Inflammatory macrophage (primary cell): ENCODE measurements around the gene GPR108.
A peak's percentile ranks its signal among the peaks of the same experiment; 100 is the strongest.
"Not testable (repeated sequence)": the region's sequence is repeated elsewhere in the genome, so short reads cannot be mapped to it uniquely, and the experiment has no call there.

Experiments used
- DNase-seq, 2 donors: peaks; one replicate each; pipeline ENCODE4 v3.0.0-alpha.2; 2020 to 2022

GPR108 gene

GRCh38 chr19:6718741-6719539, 18.4 kb downstream of the GPR108 start:
- peak in 1 of 2 donors; percentile 21 for DNase-seq

GRCh38 chr19:6718111-6718740, 19.2 kb downstream of the GPR108 start:
- DNase-seq, result no peak

DNA sequence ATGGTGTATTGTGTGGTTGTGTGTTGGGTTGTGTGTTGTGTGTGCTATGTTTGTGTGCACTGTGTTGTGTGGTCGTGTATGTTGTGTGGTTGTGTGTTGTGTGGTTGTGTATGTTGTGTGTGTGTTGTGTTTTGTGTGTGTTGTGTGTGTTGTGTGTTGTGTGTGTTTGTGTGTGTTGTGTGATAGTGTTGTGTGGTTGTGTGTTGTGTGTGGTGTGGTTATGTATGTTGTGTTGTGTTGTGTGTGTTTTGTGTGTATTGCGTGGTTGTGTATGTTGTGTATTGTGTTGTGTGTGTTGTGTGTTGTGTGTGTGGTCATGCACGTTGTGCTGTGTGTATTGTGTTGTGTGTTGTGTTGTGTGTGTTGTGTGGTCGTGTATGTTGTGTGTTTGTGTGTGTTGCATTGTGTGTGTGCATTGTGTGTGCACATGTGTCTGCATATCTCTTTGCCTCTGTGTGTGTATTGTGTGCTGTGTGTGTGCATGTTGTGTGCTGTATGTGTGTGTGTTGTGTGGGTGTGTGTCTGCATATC, 19.9 kb downstream of the GPR108 start:
- DNase-seq, result no peak

GRCh38 chr19:6717036-6717435, 20.3 kb downstream of the GPR108 start:
- DNase-seq, result no peak

GRCh38 chr19:6716610-6716970, 20.8 kb downstream of the GPR108 start:
- no peak for DNase-seq

GRCh38 chr19:6714749-6715555, 22.4 kb downstream of the GPR108 start:
- DNase-seq, result no peak

DNA sequence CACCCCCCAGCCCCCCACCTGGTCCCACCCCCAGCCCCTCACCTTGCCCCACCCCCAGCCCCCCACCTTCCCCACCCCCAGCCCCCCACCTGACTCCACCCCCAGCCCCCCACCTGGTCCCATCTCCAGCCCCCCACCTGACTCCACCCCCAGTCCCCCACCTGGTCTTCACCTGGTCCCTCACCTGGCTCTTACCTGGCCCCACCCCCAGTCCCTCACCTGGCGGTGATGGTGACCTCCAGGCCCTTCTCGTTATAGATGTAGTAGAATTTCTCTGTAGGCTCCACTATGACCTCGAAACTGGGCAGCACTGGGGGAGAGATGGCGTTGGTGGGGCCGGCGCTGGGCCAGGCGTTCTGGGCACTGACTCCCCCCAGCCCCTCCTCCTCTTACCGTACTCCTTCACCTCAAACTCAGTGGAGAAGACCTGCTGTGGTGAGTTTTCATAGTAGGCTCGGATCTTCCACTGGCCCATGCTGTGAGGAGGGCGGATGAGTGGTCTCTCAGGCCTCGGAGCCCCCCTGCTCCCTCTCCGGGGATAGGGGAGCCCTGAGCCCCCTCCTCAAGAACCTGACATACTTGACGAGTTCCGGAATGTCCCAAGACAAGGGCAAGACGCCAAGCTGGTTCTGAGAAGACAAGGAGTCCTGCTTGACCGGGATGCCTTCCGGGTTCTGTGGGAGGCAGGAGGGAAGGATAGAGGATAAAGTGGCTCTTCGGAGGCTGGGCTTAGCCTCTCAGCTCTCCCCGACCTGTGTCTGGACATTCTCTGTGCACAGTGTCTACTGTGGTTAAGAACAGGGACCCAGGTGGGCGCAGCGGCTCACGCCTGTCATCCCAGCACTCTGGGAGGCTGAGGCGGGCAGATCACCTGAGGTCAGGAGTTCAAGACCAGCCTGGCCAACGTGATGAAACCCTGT, 23.3 kb downstream of the GPR108 start:
- no peak for DNase-seq

GRCh38 chr19:6712692-6713670, 24.4 kb downstream of the GPR108 start:
- DNase-seq, result no peak

GRCh38 chr19:6712231-6712630, 25.1 kb downstream of the GPR108 start:
- DNase-seq, result no peak

GRCh38 chr19:6711605-6712004, 25.8 kb downstream of the GPR108 start:
- DNase-seq, result no peak

DNA sequence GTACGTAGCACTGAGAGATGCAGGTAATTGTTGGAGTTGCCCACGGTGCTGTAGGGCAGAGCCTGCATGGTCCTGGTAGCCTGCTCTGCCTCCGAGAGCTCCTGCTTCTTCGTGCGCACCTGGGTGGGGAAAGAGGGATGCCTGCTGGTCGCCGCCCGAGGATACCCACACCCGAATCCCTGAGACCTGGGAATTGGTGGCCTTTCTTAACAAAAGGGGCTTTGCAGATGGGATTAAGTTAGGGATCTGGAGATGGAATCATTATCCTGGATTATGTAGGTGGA, 26.4 kb downstream of the GPR108 start:
- DNase-seq, result no peak

DNA sequence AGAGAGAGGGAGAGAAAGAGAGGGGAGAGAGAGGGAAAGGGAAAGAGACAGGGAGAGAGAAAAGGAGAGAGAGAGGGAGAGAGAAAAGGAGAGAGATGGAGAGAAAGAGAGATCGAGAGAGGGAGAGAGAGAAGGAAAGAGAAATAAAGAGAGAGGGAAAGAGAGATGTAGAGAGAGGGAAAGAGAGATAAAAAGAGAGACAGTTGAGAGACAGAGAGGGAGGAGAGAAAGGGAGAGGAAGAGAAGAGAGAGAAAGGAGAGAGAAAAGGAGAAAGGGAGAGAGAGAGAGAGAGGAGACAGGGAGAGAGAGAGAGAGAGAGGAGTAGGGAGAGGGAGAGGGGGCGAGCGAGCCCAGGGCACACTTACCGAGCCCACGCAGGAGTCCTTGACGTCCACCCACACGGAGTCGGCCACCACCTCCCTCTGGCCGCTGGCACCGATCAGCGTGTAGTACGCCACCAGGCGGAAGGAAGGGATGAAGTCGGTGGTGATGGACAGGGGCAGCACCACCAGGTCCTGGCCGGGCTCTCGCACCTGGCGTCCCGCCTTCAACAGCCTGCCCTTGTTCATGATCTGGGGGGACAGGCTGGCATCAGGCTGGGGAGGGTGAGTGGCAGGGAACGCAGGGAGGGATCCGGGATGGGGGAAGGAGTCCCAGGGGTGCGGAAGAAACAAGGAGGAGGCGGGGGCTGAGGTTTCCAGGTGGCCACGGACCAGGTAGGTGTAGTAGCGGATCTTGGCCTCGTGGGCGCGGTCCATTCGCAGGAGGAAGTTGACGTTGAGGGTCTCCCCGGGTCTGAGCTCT, 26.9 kb downstream of the GPR108 start:
- peak in 1 of 2 donors; percentile 62 for DNase-seq

- DNase-seq, result no peak
Measured at GRCh38 chr19:6709549-6709948, 27.8 kb downstream of the GPR108 start.

GRCh38 chr19:6708913-6709312, 28.5 kb downstream of the GPR108 start:
- DNase-seq, result not testable (repeated sequence)

GRCh38 chr19:6708346-6708745, 29.0 kb downstream of the GPR108 start:
- DNase-seq, result no peak

- no peak for DNase-seq
Measured at GRCh38 chr19:6707658-6708018, 29.7 kb downstream of the GPR108 start.

- no peak for DNase-seq
Measured at GRCh38 chr19:6707011-6707657, 30.2 kb downstream of the GPR108 start.

DNA sequence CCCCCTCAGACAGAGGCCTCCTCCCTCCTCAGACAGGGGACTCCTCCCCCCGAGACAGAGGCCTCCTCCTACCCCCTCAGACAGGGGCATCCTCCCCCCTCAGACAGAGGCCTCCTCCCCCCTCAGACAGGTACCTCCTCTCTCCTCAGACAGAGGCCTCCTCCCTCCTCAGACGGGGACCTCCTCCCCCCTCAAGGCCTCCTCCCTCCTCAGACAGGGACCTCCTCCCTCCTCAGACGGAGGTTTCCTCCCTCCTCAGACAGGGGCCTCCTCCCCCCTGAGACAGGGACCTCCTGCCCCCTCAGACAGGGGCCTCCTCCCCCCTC, 30.8 kb downstream of the GPR108 start:
- no peak for DNase-seq

DNA sequence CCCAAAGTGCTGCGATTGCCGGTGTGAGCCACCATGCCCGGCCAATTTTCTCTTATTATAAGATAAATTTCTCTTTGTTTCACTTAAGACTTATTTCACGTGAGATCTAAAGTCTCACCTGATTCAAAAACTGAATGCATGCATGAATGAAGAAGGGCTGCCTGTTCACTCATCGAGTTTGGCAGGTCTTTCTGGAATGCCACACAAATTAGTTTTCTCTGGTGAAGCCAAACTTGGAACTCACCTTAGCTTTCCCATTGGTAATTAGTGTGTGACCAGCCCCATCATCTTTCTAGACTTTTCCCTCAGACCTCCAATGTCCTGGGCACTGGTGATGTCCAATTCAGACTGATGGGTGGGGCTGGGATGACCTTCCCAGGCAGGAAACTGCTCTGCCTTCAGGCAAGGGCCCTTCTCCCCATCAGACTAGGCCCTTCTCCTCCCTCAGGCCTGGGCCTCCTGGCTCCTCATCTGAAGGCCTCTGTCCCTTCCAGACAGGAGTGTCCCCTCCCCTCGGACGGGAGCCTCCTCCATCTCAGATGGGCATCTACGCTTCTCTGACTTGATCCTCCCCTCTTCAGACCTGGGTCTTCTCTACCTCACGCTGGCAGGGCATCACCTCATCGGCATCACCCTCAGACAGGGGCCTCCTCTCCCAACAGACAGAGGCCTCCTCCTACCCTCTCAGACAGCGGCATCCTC, 31.3 kb downstream of the GPR108 start:
- DNase-seq, result no peak
